ENCODE measurements around the gene SH2D6.

DNA sequence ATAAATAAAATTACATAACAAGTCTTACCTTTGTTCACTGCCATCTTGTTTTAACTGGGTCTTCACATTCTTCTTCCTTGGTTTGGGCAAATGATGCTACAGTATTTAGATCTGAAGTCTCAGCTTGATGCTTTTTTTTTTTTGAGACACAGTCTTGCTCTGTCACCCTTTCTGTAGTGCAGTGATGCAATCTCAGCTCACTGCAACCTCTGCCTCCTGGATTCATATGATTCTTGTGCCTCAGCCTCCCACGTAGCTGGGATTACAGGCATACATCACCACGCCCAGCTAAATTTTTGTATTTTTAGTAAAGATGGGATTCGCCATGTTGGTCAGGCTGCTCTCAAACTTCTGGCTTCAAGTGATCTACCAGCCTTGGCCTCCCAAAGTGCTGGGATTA, 67.3 kb downstream of the SH2D6 start:
- no peak for TF ChIP-seq SIN3A (IDR thresholded peaks at IDR 0.05; ENCODE audit: borderline replicate concordance, insufficient read depth, low read length)
- no peak for TF ChIP-seq TAF1 (IDR thresholded peaks at IDR 0.05; ENCODE audit: borderline replicate concordance, insufficient read depth, low read length)
- TF ChIP-seq POLR2AphosphoS5 (IDR thresholded peaks at IDR 0.05; ENCODE audit: low read depth, low read length) = no peak
- TF ChIP-seq, protein P1, sequence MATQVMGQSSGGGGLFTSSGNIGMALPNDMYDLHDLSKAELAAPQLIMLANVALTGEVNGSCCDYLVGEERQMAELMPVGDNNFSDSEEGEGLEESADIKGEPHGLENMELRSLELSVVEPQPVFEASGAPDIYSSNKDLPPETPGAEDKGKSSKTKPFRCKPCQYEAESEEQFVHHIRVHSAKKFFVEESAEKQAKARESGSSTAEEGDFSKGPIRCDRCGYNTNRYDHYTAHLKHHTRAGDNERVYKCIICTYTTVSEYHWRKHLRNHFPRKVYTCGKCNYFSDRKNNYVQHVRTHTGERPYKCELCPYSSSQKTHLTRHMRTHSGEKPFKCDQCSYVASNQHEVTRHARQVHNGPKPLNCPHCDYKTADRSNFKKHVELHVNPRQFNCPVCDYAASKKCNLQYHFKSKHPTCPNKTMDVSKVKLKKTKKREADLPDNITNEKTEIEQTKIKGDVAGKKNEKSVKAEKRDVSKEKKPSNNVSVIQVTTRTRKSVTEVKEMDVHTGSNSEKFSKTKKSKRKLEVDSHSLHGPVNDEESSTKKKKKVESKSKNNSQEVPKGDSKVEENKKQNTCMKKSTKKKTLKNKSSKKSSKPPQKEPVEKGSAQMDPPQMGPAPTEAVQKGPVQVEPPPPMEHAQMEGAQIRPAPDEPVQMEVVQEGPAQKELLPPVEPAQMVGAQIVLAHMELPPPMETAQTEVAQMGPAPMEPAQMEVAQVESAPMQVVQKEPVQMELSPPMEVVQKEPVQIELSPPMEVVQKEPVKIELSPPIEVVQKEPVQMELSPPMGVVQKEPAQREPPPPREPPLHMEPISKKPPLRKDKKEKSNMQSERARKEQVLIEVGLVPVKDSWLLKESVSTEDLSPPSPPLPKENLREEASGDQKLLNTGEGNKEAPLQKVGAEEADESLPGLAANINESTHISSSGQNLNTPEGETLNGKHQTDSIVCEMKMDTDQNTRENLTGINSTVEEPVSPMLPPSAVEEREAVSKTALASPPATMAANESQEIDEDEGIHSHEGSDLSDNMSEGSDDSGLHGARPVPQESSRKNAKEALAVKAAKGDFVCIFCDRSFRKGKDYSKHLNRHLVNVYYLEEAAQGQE (IDR thresholded peaks at IDR 0.05; ENCODE audit: insufficient read depth in 1 of 2, low read depth in 2 of 2, low read length in 2 of 2) = no peak
- TF ChIP-seq FOXP2 (optimal IDR thresholded peaks at IDR 0.05; ENCODE audit: borderline replicate concordance, extremely low read depth, extremely low read length, insufficient read depth) = no peak

Measured in PFSK-1 (cell line).